WTC11 (cell line): ENCODE data around the gene MGRN1. TPM values are rescaled to one million over a fixed set of nuclear protein-coding genes. Genes with fewer than 3 reads are reported as not detected.

Experiments
- ATAC-seq: fragments of 200-7000 bp; cut with Tn5 transposase; 2 replicates; pipeline ENCODE4 v1.10.0; 2021; ENCODE audit warnings: mild to moderate bottlenecking, moderate library complexity
- CTCF ChIA-PET: fragments of 300-600 bp; sonication (Branson Sonifier 250); formaldehyde crosslinking; loops from one replicate; lab custom pipeline; 2021; ENCODE audit warnings: antibody characterized with exemption; lab: Charles Lee
- POLR2A ChIA-PET: fragments of 350-600 bp; sonication (Branson Sonifier 250); formaldehyde crosslinking; loops from one replicate; lab custom pipeline; 2021; ENCODE audit warnings: antibody characterized with exemption; lab: Charles Lee
- DNase-seq: peaks from one replicate; pipeline ENCODE4 v3.0.0; 2021; ENCODE audit warnings: low spot score
- H3K27ac Mint-ChIP-seq: 2 replicates; pipeline ENCODE4 v1.8.0; 2021; ENCODE audit warnings: mixed read lengths
- H3K27me3 Mint-ChIP-seq: 2 replicates; pipeline ENCODE4 v1.8.0; 2021; ENCODE audit warnings: low read depth, mild to moderate bottlenecking, moderate library complexity, mixed read lengths
- H3K36me3 Mint-ChIP-seq: 2 replicates; pipeline ENCODE4 v1.8.0; 2021; ENCODE audit warnings: mixed read lengths
- H3K4me1 Mint-ChIP-seq: 2 replicates; pipeline ENCODE4 v1.8.0; 2022; ENCODE audit warnings: mixed read lengths
- H3K4me3 Mint-ChIP-seq: 2 replicates; pipeline ENCODE4 v1.8.0; 2021; ENCODE audit warnings: mild to moderate bottlenecking, moderate library complexity, mixed read lengths
- H3K9me3 Mint-ChIP-seq: 2 replicates; pipeline ENCODE4 v1.8.0; 2021; ENCODE audit warnings: mixed read lengths
- ATF2 ChIP-seq: sonication (generic); formaldehyde crosslinking; IDR thresholded peaks from 2 replicates; pipeline ENCODE4 v1.8.1; 2022; ENCODE audit warnings: low read depth, missing genetic modification reagents, borderline replicate concordance
- CREB1 ChIP-seq: sonication (generic); formaldehyde crosslinking; IDR thresholded peaks from 2 replicates; pipeline ENCODE4 v1.8.0; 2023; ENCODE audit warnings: mild to moderate bottlenecking, missing genetic modification reagents
- CTCF ChIP-seq: fragments of 200-600 bp; IDR thresholded peaks from 2 replicates; pipeline ENCODE4 v1.8.0; 2022; ENCODE audit warnings: antibody characterized with exemption
- ETV6 ChIP-seq: sonication (generic); formaldehyde crosslinking; IDR thresholded peaks from 2 replicates; pipeline ENCODE4 v1.8.1; 2022; ENCODE audit warnings: mild to moderate bottlenecking, missing genetic modification reagents
- FOXP1 ChIP-seq: sonication (generic); formaldehyde crosslinking; IDR thresholded peaks from 2 replicates; pipeline ENCODE4 v1.8.0; 2022; ENCODE audit warnings: missing genetic modification reagents, mild to moderate bottlenecking, moderate library complexity, borderline replicate concordance
- IRF1 ChIP-seq: sonication (generic); formaldehyde crosslinking; IDR thresholded peaks from 2 replicates; pipeline ENCODE4 v1.8.0; 2023; ENCODE audit warnings: missing genetic modification reagents
- IRF2 ChIP-seq: sonication (generic); formaldehyde crosslinking; IDR thresholded peaks from 2 replicates; pipeline ENCODE4 v1.8.0; 2022; ENCODE audit warnings: low read depth, missing genetic modification reagents, borderline replicate concordance
- MLX ChIP-seq: sonication (generic); formaldehyde crosslinking; IDR thresholded peaks from 2 replicates; pipeline ENCODE4 v1.8.1; 2023; ENCODE audit warnings: mild to moderate bottlenecking, missing genetic modification reagents, moderate library complexity
- NFATC4 ChIP-seq: fragments of 250-450 bp; sonication (Bioruptor Pico); IDR thresholded peaks from 2 replicates; pipeline ENCODE4 v1.9.0; 2021; ENCODE audit warnings: mild to moderate bottlenecking
- OVOL2 ChIP-seq: fragments of 250-450 bp; sonication (Bioruptor Pico); IDR thresholded peaks from 2 replicates; pipeline ENCODE4 v1.9.0; 2021; ENCODE audit warnings: mild to moderate bottlenecking, borderline replicate concordance
- TEAD4 ChIP-seq: sonication (generic); formaldehyde crosslinking; IDR thresholded peaks from 2 replicates; pipeline ENCODE4 v1.8.0; 2022; ENCODE audit warnings: mild to moderate bottlenecking, missing genetic modification reagents
- ZNF138 ChIP-seq: sonication (generic); formaldehyde crosslinking; conservative IDR thresholded peaks from 2 replicates; pipeline ENCODE4 v1.8.1; 2022; ENCODE audit warnings: mild to moderate bottlenecking, moderate library complexity, missing genetic modification reagents
- ZNF281 ChIP-seq: sonication (generic); formaldehyde crosslinking; IDR thresholded peaks from 2 replicates; pipeline ENCODE4 v1.8.0; 2023; ENCODE audit warnings: mild to moderate bottlenecking, missing genetic modification reagents
- ZNF425 ChIP-seq: fragments of 250-450 bp; sonication (Bioruptor Pico); conservative IDR thresholded peaks from 2 replicates; pipeline ENCODE4 v1.9.0; 2021; ENCODE audit warnings: mild to moderate bottlenecking
- ZSCAN18 ChIP-seq: fragments of 250-450 bp; sonication (Bioruptor Pico); IDR thresholded peaks from 2 replicates; pipeline ENCODE4 v2.1.2; 2022; ENCODE audit warnings: mild to moderate bottlenecking, moderate library complexity
- total RNA-seq: library from RNA; stranded (reverse); gene quantifications from 3 replicates; pipeline ENCODE4 v1.2.3, GENCODE V29; 2021

Gene MGRN1
- total RNA-seq, 1 experiment from 2014 or later = 88.8 TPM

- no peak for TF ChIP-seq ZNF425 (CRISPR knock-in tag)
- TF ChIP-seq ZSCAN18 (CRISPR knock-in tag) = no peak
- no peak for TF ChIP-seq NFATC4 (CRISPR knock-in tag)
- no peak for TF ChIP-seq ETV6
- no peak for TF ChIP-seq ATF2 (CRISPR knock-in tag)
- no peak for TF ChIP-seq CREB1 (CRISPR knock-in tag)
- TF ChIP-seq ZNF281 (CRISPR knock-in tag) = no peak
Measured at GRCh38 chr16:4694642-4695451, 70.2 kb downstream of the MGRN1 start (continued).

GRCh38 chr16:4695473-4696171, 71.0 kb downstream of the MGRN1 start:
- no peak for DNase-seq
- Mint-ChIP-seq H3K27me3 (no peaks in the 10 kb centered on the region), H3K9me3 (no peaks in the 10 kb centered on the region), H3K4me3 (peak overlapping the region; percentile 63), H3K27ac (peak overlapping the region; percentile 57; the same call in 1 of the 2 replicates), H3K36me3 (peaks cover 12% of the 10 kb centered on the region), H3K4me1 (no peaks in the 10 kb centered on the region)
- POLR2A ChIA-PET = interaction anchor here (1.0 to 1.8 kb wide), 2 partner anchors 13 to 45 kb away, joined by 4 read pairs; no protein-coding TSS in a partner anchor
- ATAC-seq = no peak
- TF ChIP-seq IRF2 (CRISPR knock-in tag) = no peak
- CTCF ChIA-PET = interaction anchor here (0.7 to 6.5 kb wide), 11 partner anchors 9 to 261 kb away, joined by 3 to 63 read pairs (median 6); partner anchors contain the start of genes MGRN1 and ROGDI

GRCh38 chr16:4696172-4696904, 71.7 kb downstream of the MGRN1 start:
- ChIA-PET POLR2A (interaction anchor here (0.6 to 1.8 kb wide), 2 partner anchors 13 to 113 kb away, joined by 3 to 4 read pairs; no protein-coding TSS in a partner anchor), CTCF (interaction anchor here (1.4 to 6.5 kb wide), 6 partner anchors 8 to 72 kb away, joined by 3 to 63 read pairs (median 9); partner anchors contain the start of gene MGRN1)
- Mint-ChIP-seq H3K27ac (no peak overlapping the region), H3K36me3 (peaks cover 12% of the 10 kb centered on the region), H3K4me3 (no peak overlapping the region), H3K9me3 (no peaks in the 10 kb centered on the region), H3K27me3 (no peaks in the 10 kb centered on the region), H3K4me1 (no peaks in the 10 kb centered on the region)
- ATAC-seq (no peak), DNase-seq (no peak)
- TF ChIP-seq IRF1 (CRISPR knock-in tag) (no peak), FOXP1 (CRISPR knock-in tag) (no peak), TEAD4 (CRISPR knock-in tag) (no peak), ZNF138 (no peak), MLX (CRISPR knock-in tag) (no peak), OVOL2 (CRISPR knock-in tag) (no peak), CTCF (no peak)
